ENCODE results near the gene TRMT11. TPM values are rescaled to one million over a fixed set of nuclear protein-coding genes. Genes with fewer than 3 reads are reported as not detected.
"Not testable (repeated sequence)": the region's sequence is repeated elsewhere in the genome, so short reads cannot be mapped to it uniquely, and the experiment has no call there.

The TRMT11 gene
- total RNA-seq, 1 donor from 2014 or later, result 105 TPM

GRCh38 chr6:125966569-125966968 is 19.8 kb upstream of the TRMT11 start:
- peaks cover 7% of the 10 kb centered on the region for H3K36me3 ChIP-seq
- Mint-ChIP-seq H3K4me3 (no peak overlapping the region), H3K4me1 (no peaks in the 10 kb centered on the region), H3K27me3 (ENCODE audit: insufficient read depth, low read depth) (no peaks in the 10 kb centered on the region), H3K9me3 (no peaks in the 10 kb centered on the region), H3K36me3 (peaks cover 14% of the 10 kb centered on the region), H3K27ac (no peak overlapping the region)
- no peak overlapping the region for H3K4me2 ChIP-seq
- no peak for TF ChIP-seq CTCF (IDR thresholded peaks at IDR 0.05)
- no peak for TF ChIP-seq EZH2phosphoT487 (IDR thresholded peaks at IDR 0.05)
- no peak for TF ChIP-seq EZH2 (IDR thresholded peaks at IDR 0.05)
- no peaks in the 10 kb centered on the region for H3K27me3 ChIP-seq
- peaks cover 11% of the 10 kb centered on the region for H3K79me2 ChIP-seq (ENCODE audit: low read depth)
- no peak overlapping the region for H3K4me3 ChIP-seq
- H3K27ac ChIP-seq, result no peak overlapping the region
- H2AFZ ChIP-seq (replicated peaks), result no peak overlapping the region
- H3K9me3 ChIP-seq (ENCODE audit: low read depth), result no peaks in the 10 kb centered on the region
- no peak overlapping the region for H3K9ac ChIP-seq
- DNase-seq (ENCODE audit: low spot score), result no peak
- peaks cover 3% of the 10 kb centered on the region for H4K20me1 ChIP-seq (ENCODE audit: low read depth)
- no peaks in the 10 kb centered on the region for H3K4me1 ChIP-seq
- no peaks in the 10 kb centered on the region for H3F3A ChIP-seq (ENCODE audit: low read depth)

GRCh38 chr6:125968493-125968892 is 17.8 kb upstream of the TRMT11 start:
- peaks cover 14% of the 10 kb centered on the region for H3K36me3 Mint-ChIP-seq
- TF ChIP-seq EZH2 (IDR thresholded peaks at IDR 0.05) (no peak), CTCF (IDR thresholded peaks at IDR 0.05) (no peak)

GRCh38 chr6:125970760-125971159 is 15.6 kb upstream of the TRMT11 start:
- H3K4me3 ChIP-seq, result no peak overlapping the region
- peaks cover 7% of the 10 kb centered on the region for H3K36me3 ChIP-seq
- Mint-ChIP-seq H3K9me3 (no peaks in the 10 kb centered on the region), H3K27ac (no peak overlapping the region), H3K27me3 (ENCODE audit: insufficient read depth, low read depth) (peaks cover 2% of the 10 kb centered on the region), H3K4me1 (no peaks in the 10 kb centered on the region), H3K4me3 (no peak overlapping the region), H3K36me3 (peaks cover 14% of the 10 kb centered on the region)
- TF ChIP-seq CTCF (IDR thresholded peaks at IDR 0.05), result no peak
- no peak for TF ChIP-seq EZH2 (IDR thresholded peaks at IDR 0.05)
- TF ChIP-seq EZH2phosphoT487 (IDR thresholded peaks at IDR 0.05), result no peak
- no peak overlapping the region for H3K4me2 ChIP-seq
- no peaks in the 10 kb centered on the region for H3K9me3 ChIP-seq (ENCODE audit: low read depth)
- H3K79me2 ChIP-seq (ENCODE audit: low read depth), result no peaks in the 10 kb centered on the region
- H4K20me1 ChIP-seq (ENCODE audit: low read depth), result peaks cover 3% of the 10 kb centered on the region
- H3K27me3 ChIP-seq, result no peaks in the 10 kb centered on the region
- H3F3A ChIP-seq (ENCODE audit: low read depth), result no peaks in the 10 kb centered on the region
- no peak overlapping the region for H2AFZ ChIP-seq (replicated peaks)
- no peaks in the 10 kb centered on the region for H3K4me1 ChIP-seq
- no peak overlapping the region for H3K9ac ChIP-seq
- no peak for DNase-seq (ENCODE audit: low spot score)
- no peak overlapping the region for H3K27ac ChIP-seq

More at GRCh38 chr6:125968493-125968892, 17.8 kb upstream of the TRMT11 start:
- Histone ChIP-seq H3K27ac (no peak overlapping the region), H3K4me1 (no peaks in the 10 kb centered on the region), H3K4me2 (no peak overlapping the region), H3F3A (ENCODE audit: low read depth) (no peaks in the 10 kb centered on the region), H3K27me3 (no peaks in the 10 kb centered on the region), H3K9ac (no peak overlapping the region), H3K4me3 (no peak overlapping the region), H2AFZ (replicated peaks) (no peak overlapping the region), H3K36me3 (peaks cover 7% of the 10 kb centered on the region), H3K9me3 (ENCODE audit: low read depth) (no peaks in the 10 kb centered on the region), H3K79me2 (ENCODE audit: low read depth) (peaks cover 3% of the 10 kb centered on the region), H4K20me1 (ENCODE audit: low read depth) (peaks cover 3% of the 10 kb centered on the region)
- DNase-seq (ENCODE audit: low spot score), result no peak
- Mint-ChIP-seq H3K4me1 (no peaks in the 10 kb centered on the region), H3K27me3 (ENCODE audit: insufficient read depth, low read depth) (peaks cover 2% of the 10 kb centered on the region), H3K9me3 (no peaks in the 10 kb centered on the region), H3K27ac (no peak overlapping the region), H3K4me3 (no peak overlapping the region)

GRCh38 chr6:125972478-125972877 is 13.9 kb upstream of the TRMT11 start:
- H3K4me3 Mint-ChIP-seq; H3F3A ChIP-seq (ENCODE audit: low read depth); H3K9ac ChIP-seq; H3K4me1 ChIP-seq; H2AFZ ChIP-seq (replicated peaks); H3K4me1 Mint-ChIP-seq; H4K20me1 ChIP-seq (ENCODE audit: low read depth); H3K36me3 ChIP-seq; H3K79me2 ChIP-seq (ENCODE audit: low read depth); H3K27ac ChIP-seq; H3K4me3 ChIP-seq; H3K9me3 ChIP-seq (ENCODE audit: low read depth); H3K9me3 Mint-ChIP-seq; DNase-seq (ENCODE audit: low spot score); H3K27me3 ChIP-seq; H3K4me2 ChIP-seq; H3K27me3 Mint-ChIP-seq (ENCODE audit: insufficient read depth, low read depth); H3K27ac Mint-ChIP-seq: not testable (repeated sequence)
- peaks cover 11% of the 10 kb centered on the region for H3K36me3 Mint-ChIP-seq
